Activated CD4-positive, alpha-beta T cell treated with anti-CD3 and anti-CD28 coated beads, Interleukin-2, amount 10 ng/mL, durations not matched to agents 24 days and 14 days (primary cell): Measurements from ENCODE around the gene THBS3. TPM values are rescaled to one million over a fixed set of nuclear protein-coding genes. Genes with fewer than 3 reads are reported as not detected.

Experiments
- DNase-seq: peaks from one replicate; pipeline ENCODE4 v3.0.0; 2022
- H3K27ac Mint-ChIP-seq: one replicate; pipeline ENCODE4 v1.8.0; 2022; ENCODE audit warnings: mild to moderate bottlenecking, mixed read lengths
- H3K27me3 Mint-ChIP-seq: one replicate; pipeline ENCODE4 v1.8.0; 2022; ENCODE audit warnings: mixed read lengths
- H3K36me3 Mint-ChIP-seq: one replicate; pipeline ENCODE4 v1.8.0; 2022; ENCODE audit warnings: low read depth, mild to moderate bottlenecking, mixed read lengths
- H3K4me1 Mint-ChIP-seq: one replicate; pipeline ENCODE4 v1.8.0; 2021; ENCODE audit warnings: mixed read lengths
- H3K4me3 Mint-ChIP-seq: one replicate; pipeline ENCODE4 v1.8.0; 2022; ENCODE audit warnings: mild to moderate bottlenecking, moderate library complexity, mixed read lengths
- H3K9me3 Mint-ChIP-seq: one replicate; pipeline ENCODE4 v1.8.0; 2021; ENCODE audit warnings: mixed read lengths
- intact Hi-C: fragments of 100-400 bp; cut with micrococcal nuclease; formaldehyde crosslinking; loops from one replicate; pipeline ENCODE4 v1.15.1; 2023
- total RNA-seq: library from RNA; stranded (reverse); gene quantifications from 2 replicates; pipeline ENCODE4 v1.2.3, GENCODE V29; 2022

THBS3 gene
- total RNA-seq, 1 donor from 2014 or later = 10.6 TPM

GRCh38 chr1:155184835-155185782 is 22.6 kb downstream of the THBS3 start:
- Mint-ChIP-seq H3K27ac (peak overlapping the region; percentile 13), H3K27me3 (no peaks in the 10 kb centered on the region), H3K36me3 (peaks cover 16% of the 10 kb centered on the region), H3K4me1 (peaks cover 11% of the 10 kb centered on the region), H3K4me3 (no peak overlapping the region), H3K9me3 (no peaks in the 10 kb centered on the region)
- no peak for DNase-seq
- intact Hi-C loops = no loop called here

GRCh38 chr1:155184351-155184811 is 23.3 kb downstream of the THBS3 start:
- Mint-ChIP-seq H3K27me3 (no peaks in the 10 kb centered on the region), H3K4me3 (no peak overlapping the region), H3K9me3 (no peaks in the 10 kb centered on the region), H3K4me1 (peaks cover 11% of the 10 kb centered on the region), H3K36me3 (peaks cover 21% of the 10 kb centered on the region), H3K27ac (no peak overlapping the region)
- DNase-seq = no peak
- intact Hi-C loops = no loop called here

DNA sequence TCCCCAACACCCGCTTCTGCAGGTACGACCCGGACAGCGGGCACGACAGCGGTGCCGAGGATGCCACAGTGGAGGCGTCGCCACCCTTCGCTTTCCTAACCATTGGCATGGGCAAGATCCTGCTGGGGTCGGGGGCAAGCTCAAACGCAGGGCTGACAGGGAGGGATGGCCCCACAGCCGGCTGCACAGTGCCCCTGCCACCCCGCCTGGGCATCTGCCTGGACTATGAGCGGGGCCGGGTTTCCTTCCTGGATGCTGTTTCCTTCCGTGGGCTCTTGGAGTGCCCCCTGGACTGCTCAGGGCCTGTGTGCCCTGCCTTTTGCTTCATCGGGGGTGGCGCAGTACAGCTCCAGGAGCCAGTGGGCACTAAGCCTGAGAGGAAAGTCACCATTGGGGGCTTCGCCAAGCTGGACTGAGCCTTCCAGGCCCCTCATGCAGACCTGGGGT is 23.9 kb downstream of the THBS3 start:
- H3K36me3 Mint-ChIP-seq = peaks cover 24% of the 10 kb centered on the region
- intact Hi-C loops = no loop called here
- no peak for DNase-seq
- H3K4me3 Mint-ChIP-seq = no peak overlapping the region
- no peaks in the 10 kb centered on the region for H3K27me3 Mint-ChIP-seq
- H3K9me3 Mint-ChIP-seq = no peaks in the 10 kb centered on the region
- H3K4me1 Mint-ChIP-seq = peaks cover 11% of the 10 kb centered on the region
- H3K27ac Mint-ChIP-seq = no peak overlapping the region

GRCh38 chr1:155182052-155182550 is 25.6 kb downstream of the THBS3 start:
- intact Hi-C loops = no loop called here
- Mint-ChIP-seq H3K4me1 (peaks cover 7% of the 10 kb centered on the region), H3K27ac (peak overlapping the region; percentile 10), H3K9me3 (no peaks in the 10 kb centered on the region), H3K27me3 (no peaks in the 10 kb centered on the region), H3K36me3 (peaks cover 28% of the 10 kb centered on the region), H3K4me3 (no peak overlapping the region)
- no peak for DNase-seq

- peaks cover 33% of the 10 kb centered on the region for H3K36me3 Mint-ChIP-seq
- no peak overlapping the region for H3K4me3 Mint-ChIP-seq
- peaks cover 9% of the 10 kb centered on the region for H3K4me1 Mint-ChIP-seq
- no peaks in the 10 kb centered on the region for H3K9me3 Mint-ChIP-seq
- no peaks in the 10 kb centered on the region for H3K27me3 Mint-ChIP-seq
- intact Hi-C loops = no loop called here
- DNase-seq = no peak
- H3K27ac Mint-ChIP-seq = peak overlapping the region; percentile 10
Observed at GRCh38 chr1:155181371-155182051, 26.2 kb downstream of the THBS3 start.

GRCh38 chr1:155179112-155180031 is 28.3 kb downstream of the THBS3 start:
- Mint-ChIP-seq H3K27ac (no peak overlapping the region), H3K27me3 (no peaks in the 10 kb centered on the region), H3K36me3 (peaks cover 36% of the 10 kb centered on the region), H3K9me3 (no peaks in the 10 kb centered on the region), H3K4me1 (peaks cover 26% of the 10 kb centered on the region), H3K4me3 (no peak overlapping the region)
- no peak for DNase-seq
- intact Hi-C loops = no loop called here

GRCh38 chr1:155178441-155179111 is 29.1 kb downstream of the THBS3 start:
- no peak overlapping the region for H3K4me3 Mint-ChIP-seq
- H3K4me1 Mint-ChIP-seq = peaks cover 31% of the 10 kb centered on the region
- DNase-seq = no peak
- H3K27ac Mint-ChIP-seq = no peak overlapping the region
- intact Hi-C loops = no loop called here
- peaks cover 34% of the 10 kb centered on the region for H3K36me3 Mint-ChIP-seq
- H3K27me3 Mint-ChIP-seq = peaks cover under 1% of the 10 kb centered on the region
- H3K9me3 Mint-ChIP-seq = no peaks in the 10 kb centered on the region

GRCh38 chr1:155177918-155178281 is 29.8 kb downstream of the THBS3 start:
- intact Hi-C loops = no loop called here
- no peak for DNase-seq
- peaks cover 32% of the 10 kb centered on the region for H3K36me3 Mint-ChIP-seq

GRCh38 chr1:155177192-155177917 is 30.3 kb downstream of the THBS3 start:
- intact Hi-C loops = no loop called here
- H3K4me3 Mint-ChIP-seq = no peak overlapping the region
- peak overlapping the region; percentile 41 for H3K27ac Mint-ChIP-seq
- H3K36me3 Mint-ChIP-seq = peaks cover 31% of the 10 kb centered on the region
- no peaks in the 10 kb centered on the region for H3K9me3 Mint-ChIP-seq
- no peak for DNase-seq
- peaks cover 6% of the 10 kb centered on the region for H3K27me3 Mint-ChIP-seq
- peaks cover 36% of the 10 kb centered on the region for H3K4me1 Mint-ChIP-seq

More at GRCh38 chr1:155177918-155178281, 29.8 kb downstream of the THBS3 start:
- Mint-ChIP-seq H3K27me3 (peaks cover 6% of the 10 kb centered on the region), H3K4me3 (no peak overlapping the region), H3K9me3 (no peaks in the 10 kb centered on the region), H3K27ac (no peak overlapping the region), H3K4me1 (peaks cover 33% of the 10 kb centered on the region)

DNA sequence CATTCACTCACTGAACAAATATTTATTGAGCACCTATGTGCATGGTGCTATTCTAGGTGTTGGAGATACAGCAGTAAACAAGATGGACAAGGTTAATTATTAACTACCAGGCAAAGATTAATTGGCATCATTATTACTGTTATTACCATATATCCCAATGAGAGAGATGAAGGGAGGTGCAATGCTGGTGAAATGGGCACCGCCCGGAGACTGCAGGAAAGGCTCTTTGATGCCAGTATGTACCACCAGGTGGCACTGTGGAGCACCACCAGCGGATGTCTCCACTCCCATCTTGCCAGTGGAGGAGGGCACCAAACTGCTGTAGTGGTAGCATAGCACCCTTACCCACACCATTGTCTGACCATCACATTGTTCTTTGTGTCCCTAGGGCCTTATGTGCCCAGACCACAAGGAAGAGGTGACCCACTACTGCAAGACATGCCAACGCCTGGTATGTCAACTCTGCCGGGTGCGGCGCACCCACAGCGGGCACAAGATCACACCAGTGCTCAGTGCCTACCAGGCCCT is 31.1 kb downstream of the THBS3 start:
- Mint-ChIP-seq H3K9me3 (no peaks in the 10 kb centered on the region), H3K27ac (peak overlapping the region; percentile 55), H3K4me3 (peak overlapping the region; percentile 99), H3K4me1 (peaks cover 42% of the 10 kb centered on the region), H3K27me3 (peaks cover 6% of the 10 kb centered on the region), H3K36me3 (peaks cover 33% of the 10 kb centered on the region)
- intact Hi-C loops = loop anchor here (1.0 kb wide), 2 partner anchors 17 to 50 kb away; no protein-coding TSS in a partner anchor
- peak; percentile 95 for DNase-seq

DNA sequence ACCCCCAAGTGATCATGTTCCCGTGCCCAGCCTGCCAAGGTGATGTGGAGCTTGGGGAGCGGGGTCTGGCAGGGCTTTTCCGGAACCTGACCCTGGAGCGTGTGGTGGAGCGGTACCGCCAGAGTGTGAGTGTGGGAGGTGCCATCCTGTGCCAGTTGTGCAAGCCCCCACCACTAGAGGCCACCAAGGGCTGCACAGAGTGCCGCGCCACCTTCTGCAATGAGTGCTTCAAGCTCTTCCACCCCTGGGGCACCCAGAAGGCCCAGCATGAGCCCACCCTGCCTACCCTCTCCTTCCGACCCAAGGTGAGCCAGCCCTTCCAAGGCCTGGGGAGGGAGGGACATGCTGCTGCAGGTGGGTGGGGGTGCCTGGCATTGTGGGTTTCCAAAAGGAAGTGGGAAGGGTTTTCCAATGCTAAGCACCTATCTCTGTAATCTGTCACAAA is 31.7 kb downstream of the THBS3 start:
- DNase-seq = peak; percentile 76
- H3K27me3 Mint-ChIP-seq = peaks cover 6% of the 10 kb centered on the region
- H3K4me3 Mint-ChIP-seq = peak overlapping the region; percentile 99
- peaks cover 42% of the 10 kb centered on the region for H3K4me1 Mint-ChIP-seq
- peaks cover 32% of the 10 kb centered on the region for H3K36me3 Mint-ChIP-seq
- no peaks in the 10 kb centered on the region for H3K9me3 Mint-ChIP-seq
- intact Hi-C loops = loop anchor here (1.0 kb wide), 2 partner anchors 17 to 50 kb away; no protein-coding TSS in a partner anchor
- H3K27ac Mint-ChIP-seq = peak overlapping the region; percentile 55
